CD4-positive, alpha-beta T cell treated with Interferon alpha-2 for 1 hour (primary cell): Measurements from ENCODE around the gene HOXC4.
"Not testable (repeated sequence)": the region's sequence is repeated elsewhere in the genome, so short reads cannot be mapped to it uniquely, and the experiment has no call there.

Experiments used
- DNase-seq, 2 donors: peaks; one replicate each; pipeline ENCODE4 v3.0.0-alpha.2; 2020 to 2022

HOXC4 gene

DNA sequence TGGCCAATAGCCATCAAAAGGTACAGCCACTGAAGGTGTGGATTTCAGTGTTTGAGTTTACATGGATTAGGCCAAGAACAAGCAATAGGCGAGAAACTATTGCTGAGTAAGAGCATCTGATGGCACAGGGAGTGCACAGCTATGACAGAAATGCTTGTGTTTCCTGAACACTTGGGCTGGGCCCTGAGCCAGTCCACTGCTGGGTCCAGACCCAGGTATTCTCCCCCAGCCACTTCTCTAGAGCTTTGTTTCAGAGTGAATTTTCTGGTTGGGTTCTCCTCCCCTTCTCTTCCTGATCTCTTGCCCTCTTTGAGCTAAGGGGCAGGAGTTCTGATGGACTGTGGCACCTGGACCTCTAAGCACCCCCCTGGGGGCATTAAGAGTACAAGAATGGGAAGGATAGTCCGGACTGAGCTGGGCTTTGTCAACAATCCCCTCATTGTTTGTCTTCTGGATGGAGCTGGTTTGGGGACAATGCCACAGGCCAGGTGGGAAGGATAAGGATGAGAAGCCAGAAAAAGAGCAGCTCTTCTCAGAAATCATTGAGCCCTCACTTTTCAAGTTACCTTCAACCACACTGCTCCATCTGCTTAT, 12.4 kb upstream of the HOXC4 start:
- no peak for DNase-seq

- not testable (repeated sequence) for DNase-seq
These were observed 11.6 kb upstream of the HOXC4 start for GRCh38 chr12:54042033-54042432.

DNA sequence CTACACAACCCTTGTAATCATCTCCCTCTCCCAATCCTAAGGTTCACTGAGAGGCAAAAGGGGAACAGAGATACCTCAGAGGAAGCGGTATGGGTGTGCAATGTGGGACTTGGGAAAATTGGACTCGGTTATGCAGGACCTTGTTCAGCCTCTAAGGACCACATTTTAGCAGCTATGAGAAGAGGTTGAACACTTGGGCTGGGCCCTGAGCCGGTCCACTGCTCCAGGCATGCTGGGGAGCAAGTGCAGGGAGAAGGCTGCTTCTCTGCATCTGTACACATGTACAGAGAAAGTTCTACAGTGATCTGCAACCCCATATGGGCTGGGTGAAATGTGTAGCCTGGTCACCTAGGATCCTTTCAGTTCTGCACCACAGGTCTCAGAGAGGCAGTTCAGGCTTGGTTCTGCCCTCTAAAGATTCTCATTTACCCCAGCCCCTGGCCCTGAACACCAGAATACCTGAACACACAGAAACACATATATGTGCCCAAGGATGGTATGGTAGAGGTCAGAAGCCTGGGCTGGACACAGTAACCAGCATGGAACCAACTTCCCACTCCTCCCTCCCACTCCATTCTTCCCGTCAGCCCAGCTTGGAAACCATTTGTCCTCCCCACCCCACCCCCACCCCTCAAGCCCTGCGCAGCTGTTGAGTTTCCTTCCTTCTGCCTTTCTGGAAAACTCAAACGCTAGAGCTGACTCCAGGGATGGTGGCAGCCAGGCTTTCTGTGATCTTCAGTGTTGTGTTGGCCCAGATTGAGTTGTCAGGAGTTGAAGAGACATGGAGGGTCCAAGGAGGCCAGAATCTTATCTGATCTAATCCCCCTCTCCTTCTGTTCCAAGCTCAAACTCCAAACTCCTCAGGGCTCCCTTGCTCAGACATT, 10.4 kb upstream of the HOXC4 start:
- DNase-seq = no peak

DNA sequence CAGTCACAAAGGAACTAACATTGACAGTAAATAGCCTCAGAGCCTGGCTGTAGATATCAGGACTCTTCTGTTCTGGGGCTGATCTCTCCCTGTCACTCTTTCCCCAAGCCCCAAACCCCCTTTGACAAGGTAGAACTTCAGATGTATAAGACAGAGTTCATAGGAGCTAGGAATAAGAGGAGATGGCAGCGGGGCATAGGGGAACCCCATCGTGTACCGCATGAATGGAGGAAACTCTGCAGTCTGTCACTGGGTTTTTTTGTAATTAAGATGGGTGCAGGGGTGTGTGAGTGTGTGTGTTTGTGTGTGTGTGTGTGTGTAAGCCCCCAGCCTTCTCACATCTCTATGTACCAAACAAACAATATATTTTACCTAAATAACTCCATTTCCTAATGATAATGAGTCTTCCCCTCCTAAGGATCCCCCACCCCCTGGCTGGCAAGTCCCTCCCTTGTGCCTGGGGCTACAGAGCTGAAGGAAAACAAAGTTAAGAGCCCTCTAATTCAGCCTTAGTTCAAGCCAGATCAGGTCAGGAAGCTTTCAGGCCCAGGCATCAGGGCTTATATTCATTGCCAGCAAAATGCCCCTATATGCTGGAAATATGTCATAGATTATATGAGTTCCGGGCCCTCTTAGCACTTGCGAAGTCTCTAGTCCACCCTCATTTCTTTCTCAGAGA, 9.1 kb upstream of the HOXC4 start:
- no peak for DNase-seq

DNA sequence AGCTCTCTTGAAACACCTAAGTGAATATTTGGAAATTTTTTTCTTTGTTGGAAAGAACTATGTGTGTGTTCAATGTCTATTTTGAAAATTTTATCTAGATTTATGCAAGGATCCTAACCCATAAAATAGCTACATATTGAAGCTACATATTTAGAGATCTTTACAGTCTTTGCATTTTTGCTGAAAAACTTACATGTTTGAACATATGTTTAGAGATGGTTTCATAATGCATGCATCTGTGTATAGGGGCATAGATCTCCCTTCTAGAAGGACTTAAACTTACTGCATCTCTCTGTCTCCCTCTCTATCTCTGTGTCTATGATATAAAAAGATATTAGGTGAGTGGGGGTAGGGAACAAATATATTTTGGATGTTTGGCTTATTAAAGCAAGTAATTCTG, 8.2 kb upstream of the HOXC4 start:
- DNase-seq = no peak

- DNase-seq = no peak
These were observed 7.6 kb upstream of the HOXC4 start for GRCh38 chr12:54045868-54046521.

DNA sequence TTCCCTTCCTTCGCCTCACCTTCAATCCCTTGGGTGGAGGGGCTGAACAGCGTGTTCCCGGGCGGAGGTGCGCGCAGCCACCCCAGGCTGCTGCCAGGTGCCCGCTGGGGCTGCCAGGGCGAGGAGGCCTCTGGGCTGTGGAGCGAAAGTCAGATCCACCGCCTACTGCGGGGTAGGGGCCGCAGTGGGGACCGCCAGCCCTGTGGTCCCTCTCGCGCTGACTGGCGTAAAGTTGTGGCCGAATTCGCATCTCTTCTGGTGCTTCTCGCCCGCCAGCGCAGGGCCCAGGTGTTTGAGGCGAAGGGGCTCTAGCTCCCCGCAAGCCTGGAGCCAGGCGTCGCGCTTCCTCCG, 6.9 kb upstream of the HOXC4 start:
- DNase-seq = no peak

DNA sequence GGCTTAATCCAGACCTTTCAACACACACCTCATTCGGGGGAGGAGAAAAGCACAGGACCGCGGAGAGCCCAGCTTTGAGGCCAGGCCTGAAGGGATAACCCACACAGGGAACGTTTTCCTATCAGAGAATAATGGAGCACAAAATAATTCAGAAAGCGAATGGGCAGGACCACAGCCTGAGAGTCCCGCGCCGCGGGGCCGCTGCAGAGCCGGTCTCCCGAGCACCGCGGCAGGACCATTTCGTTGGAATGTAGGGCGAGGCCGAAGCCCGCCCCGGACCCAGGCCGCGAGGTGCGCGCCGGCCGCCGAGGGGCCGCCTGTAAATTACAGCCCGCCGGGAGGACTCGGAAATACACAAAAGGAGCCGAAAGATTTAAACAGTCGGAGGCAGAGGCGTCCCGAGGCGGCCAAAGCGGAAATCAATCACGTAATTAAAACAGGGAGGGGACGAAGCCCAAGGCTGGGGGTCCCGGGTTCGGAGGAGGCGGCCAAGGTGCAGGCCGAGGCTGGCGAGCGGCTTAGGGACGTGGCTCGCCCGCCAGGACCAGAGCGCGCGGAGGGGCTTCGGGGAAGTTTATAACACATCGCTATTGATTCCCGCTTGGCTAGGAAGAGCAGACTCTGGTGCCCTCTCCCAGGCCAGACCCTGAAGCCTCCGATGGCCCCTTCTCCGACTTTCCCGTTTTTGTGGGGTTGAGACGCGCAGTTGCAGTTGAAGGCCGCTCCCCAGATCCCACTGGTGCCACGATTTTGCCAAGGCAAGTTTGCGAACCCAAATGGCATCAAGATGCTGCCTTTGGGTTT, 6.3 kb upstream of the HOXC4 start:
- no peak for DNase-seq

DNA sequence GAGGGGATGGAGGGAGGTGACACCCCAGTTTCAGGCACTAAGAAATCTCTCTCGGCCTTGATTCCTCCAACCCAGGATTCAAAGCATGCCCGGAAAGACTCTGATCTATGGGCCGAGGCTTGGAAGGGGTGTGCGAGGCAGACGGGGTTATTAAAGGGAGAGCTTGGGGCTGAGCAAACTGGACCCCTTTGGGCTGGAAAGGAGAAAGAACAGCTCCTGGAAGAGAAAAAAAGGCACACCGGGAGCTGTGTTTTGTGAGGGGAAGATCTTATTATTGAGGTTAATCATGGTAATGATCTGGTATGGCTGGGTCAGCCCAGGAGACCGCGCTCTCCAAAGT, 5.7 kb upstream of the HOXC4 start:
- DNase-seq = no peak

DNA sequence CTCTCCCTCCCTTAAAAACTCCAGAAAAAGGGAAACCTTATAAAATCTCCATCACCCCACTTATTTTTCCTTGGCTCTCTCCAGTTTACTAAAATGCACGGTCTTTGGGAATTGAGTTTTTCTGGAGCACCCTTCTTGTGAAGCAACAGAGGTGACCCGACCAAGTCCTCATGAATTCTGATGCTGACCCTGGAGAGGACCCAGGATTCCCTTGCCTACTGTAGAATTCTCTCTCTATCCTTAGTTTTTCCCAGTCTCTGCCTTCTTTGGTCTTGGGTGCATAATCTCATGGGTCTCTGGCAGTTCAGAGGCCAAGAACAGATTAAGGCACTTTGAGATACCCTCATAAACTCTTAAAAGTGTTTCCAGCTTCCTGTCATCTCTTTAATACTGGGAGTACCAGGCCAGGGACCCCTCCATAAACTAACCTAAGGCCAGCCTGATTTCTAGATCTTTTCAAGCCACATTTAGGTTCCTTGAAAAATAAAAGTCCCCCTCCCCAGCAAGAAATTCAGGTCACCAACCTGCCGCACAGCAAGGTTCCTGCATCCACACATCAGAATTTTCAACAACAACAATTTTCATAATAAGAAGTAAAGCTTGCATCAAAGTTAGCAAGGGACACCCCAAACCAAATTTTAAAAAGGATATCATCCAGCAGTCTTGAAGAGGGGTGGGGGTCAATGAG, 5.1 kb upstream of the HOXC4 start:
- no peak for DNase-seq

DNA sequence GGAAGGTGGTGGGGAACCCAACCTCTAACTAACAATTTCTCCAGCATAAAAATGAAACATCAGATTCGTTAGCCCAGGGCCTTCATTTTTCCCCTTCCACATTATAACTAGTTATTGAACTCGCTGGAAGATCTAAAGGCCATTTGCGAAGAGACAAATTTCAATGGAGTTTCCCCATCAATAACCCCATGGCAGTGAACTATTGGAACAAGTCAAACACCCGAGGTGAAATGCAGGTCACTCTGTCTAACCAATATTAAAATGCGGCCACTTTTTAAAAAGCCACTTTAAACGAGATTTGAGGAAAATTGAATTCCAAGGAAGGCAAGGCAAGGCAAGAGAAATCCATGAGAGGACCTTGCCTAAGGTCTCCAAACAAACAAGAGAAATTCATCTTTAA, 4.5 kb upstream of the HOXC4 start:
- DNase-seq = no peak

GRCh38 chr12:54050482-54050810, 3.2 kb upstream of the HOXC4 start:
- no peak for DNase-seq

- no peak for DNase-seq
These were observed 2.4 kb upstream of the HOXC4 start for GRCh38 chr12:54051026-54051842.

GRCh38 chr12:54051874-54052437, 1.7 kb upstream of the HOXC4 start:
- no peak for DNase-seq

GRCh38 chr12:54052438-54053002, 1.1 kb upstream of the HOXC4 start:
- no peak for DNase-seq

DNA sequence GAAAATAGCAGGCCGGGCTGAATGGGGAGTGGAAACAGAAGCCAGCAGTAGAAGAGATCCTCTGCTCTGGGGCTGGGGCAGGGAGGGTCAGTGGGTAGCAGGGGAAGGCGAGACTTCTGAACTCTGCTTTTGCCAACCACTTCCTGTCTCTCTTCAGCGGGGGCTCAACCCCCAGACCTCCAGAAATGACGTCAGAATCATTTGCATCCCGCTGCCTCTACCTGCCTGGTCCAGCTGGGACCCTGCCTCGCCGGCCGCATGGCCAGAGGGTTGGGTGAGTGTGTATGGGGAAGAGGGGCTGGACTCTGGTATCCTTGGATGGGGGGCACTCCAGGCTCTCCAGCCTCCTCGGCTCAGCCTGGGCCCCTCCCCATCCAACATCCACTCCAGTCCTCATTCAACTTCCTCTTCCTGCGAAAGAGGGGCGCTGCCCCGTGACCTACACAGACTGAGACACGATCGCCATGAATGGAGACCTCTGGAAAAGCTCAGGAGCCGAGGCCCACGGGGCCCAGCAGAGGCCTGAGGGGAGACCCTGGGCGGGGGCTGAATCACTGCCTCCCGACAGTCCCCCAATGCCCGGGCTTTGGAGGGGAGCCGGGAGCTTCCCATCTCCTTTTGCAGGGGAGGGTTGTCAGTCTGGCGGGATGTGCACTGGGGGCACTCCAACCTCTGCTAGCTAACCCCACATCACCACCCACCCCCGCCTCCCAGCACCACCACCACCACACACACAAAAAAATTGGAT, 458 bp upstream of the HOXC4 start:
- DNase-seq = peak; percentile 37 to 50

GRCh38 chr12:54054742-54055194, 1.1 kb downstream of the HOXC4 start:
- no peak for DNase-seq

GRCh38 chr12:54055552-54055951, 1.9 kb downstream of the HOXC4 start:
- DNase-seq = no peak

- no peak for DNase-seq
These were observed 2.5 kb downstream of the HOXC4 start for GRCh38 chr12:54056110-54056509.
